Panc1 (cell line): Measurements from ENCODE around the gene IGSF9. TPM values are rescaled to one million over a fixed set of nuclear protein-coding genes. Genes with fewer than 3 reads are reported as not detected.

Experiments
- ATAC-seq: fragments of 200-7000 bp; cut with Tn5 transposase; 2 replicates; pipeline ENCODE4 v1.9.1; 2020; ENCODE audit warnings: mild to moderate bottlenecking, moderate library complexity
- BruUV-seq: library from RNA; stranded (reverse); fragments of 400-500 nt; replicated peaks from 2 replicates; lab custom pipeline; 2021; lab: Mats Ljungman, UMichigan
- CTCF ChIA-PET: fragments of 300-600 bp; sonication (Branson Sonifier 250); formaldehyde crosslinking; loops from one replicate; lab custom pipeline; 2022; ENCODE audit warnings: antibody characterized with exemption; lab: Charles Lee
- POLR2A ChIA-PET: fragments of 300-600 bp; sonication (Branson Sonifier 250); formaldehyde crosslinking; loops from one replicate; lab custom pipeline; 2022; ENCODE audit warnings: antibody characterized with exemption; lab: Charles Lee
- DNase-seq: peaks from one replicate; pipeline ENCODE4 v3.0.0-alpha.2; 2010; ENCODE audit warnings: low read depth, low spot score
- H3K27ac ChIP-seq: 2 replicates; pipeline ENCODE4 v1.5.1; 2011; ENCODE audit warnings: mild to moderate bottlenecking, low read length, inconsistent platforms
- H3K27me3 ChIP-seq: fragments of 200-500 bp; sonication (Bioruptor generic); 2 replicates; pipeline ENCODE4 v1.6.0; 2014; ENCODE audit warnings: low read length, inconsistent platforms; ENCODE audit not compliant: control insufficient read depth, insufficient read depth
- H3K36me3 ChIP-seq: fragments of 200-500 bp; sonication (Bioruptor generic); 2 replicates; pipeline ENCODE4 v1.5.1; 2014; ENCODE audit warnings: inconsistent platforms, mild to moderate bottlenecking, low read length, moderate library complexity; ENCODE audit not compliant: control insufficient read depth, insufficient read depth
- H3K4me1 ChIP-seq: 2 replicates; pipeline ENCODE4 v1.5.1; 2011; ENCODE audit warnings: inconsistent platforms, mild to moderate bottlenecking, low read length, moderate library complexity; ENCODE audit not compliant: control insufficient read depth, insufficient read depth
- H3K4me3 ChIP-seq, 2 experiments: 2 replicates each; pipeline ENCODE4 v1.5.1; 2011 to 2012; ENCODE audit warnings: low read depth in 2 of 2, low read length in 2 of 2, mild to moderate bottlenecking in 2 of 2, inconsistent platforms in 1 of 2, moderate library complexity in 1 of 2
- H3K9me3 ChIP-seq: fragments of 200-500 bp; sonication (Bioruptor generic); 2 replicates; pipeline ENCODE4 v1.5.1; 2014; ENCODE audit warnings: low read depth, mild to moderate bottlenecking, inconsistent platforms, low read length, moderate library complexity; ENCODE audit not compliant: control insufficient read depth, insufficient read depth
- CTCF ChIP-seq: fragments of 450-650 bp; IDR thresholded peaks from 2 replicates; pipeline ENCODE4 v1.5.1; 2017; ENCODE audit warnings: mild to moderate bottlenecking
- POLR2AphosphoS5 ChIP-seq: IDR thresholded peaks from 2 replicates; pipeline ENCODE4 v1.6.1; 2012; ENCODE audit warnings: mild to moderate bottlenecking, low read depth, low read length, moderate library complexity
- SIN3A ChIP-seq: IDR thresholded peaks from 2 replicates; pipeline ENCODE4 v1.6.1; 2012; ENCODE audit warnings: low read depth, mild to moderate bottlenecking, low read length, moderate library complexity, borderline replicate concordance; ENCODE audit not compliant: insufficient read depth
- TCF7L2 ChIP-seq: IDR thresholded peaks from 2 replicates; pipeline ENCODE4 v1.6.1; 2011; ENCODE audit warnings: mild to moderate bottlenecking, low read depth, low read length, inconsistent platforms
- in situ Hi-C: cut with HindIII; loops from 2 replicates; pipeline ENCODE4 v1.10.0; 2016; ENCODE audit warnings: low sequenced_read_pairs, low pct_unique_long_range_greater_than_20kb
- intact Hi-C: fragments of 100-400 bp; cut with micrococcal nuclease; formaldehyde crosslinking; loops from one replicate; pipeline ENCODE4 v1.10.0; 2022; ENCODE audit not compliant: unreplicated experiment
- total RNA-seq: library from RNA; stranded (reverse); gene quantifications from one replicate; pipeline ENCODE4 v1.2.1, GENCODE V29; 2021; ENCODE audit not compliant: unreplicated experiment
- TF ChIP-seq, protein P1 (sequence below), 2 experiments: IDR thresholded peaks; 2 replicates each; pipeline ENCODE4 v1.6.1; 2011 to 2012; ENCODE audit warnings: low read depth in 2 of 2, control low read depth in 1 of 2, low read length in 1 of 2, mild to moderate bottlenecking in 1 of 2, moderate library complexity in 1 of 2; ENCODE audit not compliant: insufficient read depth in 1 of 2

IGSF9 gene
- total RNA-seq, 1 experiment from 2014 or later = 0.51 TPM

DNA sequence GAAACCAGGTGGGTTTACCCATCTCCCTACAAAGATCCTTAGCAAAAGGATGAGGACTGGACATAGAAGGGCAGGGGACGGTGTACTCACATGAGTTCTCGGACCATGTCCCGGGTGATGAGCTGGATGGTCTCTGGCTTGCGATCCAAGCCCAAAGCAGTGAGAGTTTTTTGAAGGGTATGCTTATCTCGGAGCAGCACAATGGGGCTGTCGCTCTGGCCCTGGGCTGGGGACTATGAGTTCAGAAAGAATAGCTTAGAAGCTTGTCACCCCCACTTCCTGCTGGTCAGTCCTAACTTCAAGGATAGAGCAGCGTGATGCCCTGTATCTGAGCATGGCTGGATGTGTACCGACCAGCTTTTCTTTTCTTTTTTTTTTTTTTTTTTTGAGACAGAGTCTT, 55.0 kb downstream of the IGSF9 start:
- BruUV-seq = no TSS peak

DNA sequence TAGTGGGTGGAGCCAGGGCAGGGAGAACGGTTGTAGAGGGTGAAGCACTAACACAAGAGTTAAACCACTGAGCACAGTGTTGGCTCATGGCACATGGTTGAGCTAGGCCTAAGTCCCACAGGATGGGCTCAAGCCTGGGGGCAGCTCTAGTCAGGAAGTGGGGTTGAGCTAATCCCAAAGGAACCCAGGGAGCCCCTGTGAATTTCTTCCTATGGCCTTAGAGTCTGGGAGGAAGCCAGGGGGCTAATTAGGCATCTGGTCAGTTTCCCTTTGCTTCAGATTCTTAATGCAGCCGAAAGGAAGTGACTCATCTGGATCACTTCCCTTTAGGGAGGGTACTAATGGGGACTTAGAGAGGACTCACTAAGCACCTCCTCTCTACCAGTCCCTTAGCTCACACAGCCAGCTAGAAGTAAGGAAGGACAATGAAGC, 55.6 kb downstream of the IGSF9 start:
- ChIA-PET CTCF (interaction anchor here (0.6 to 2.5 kb wide), 4 partner anchors 91 to 728 kb away, joined by 3 to 13 read pairs (median 4); partner anchors contain the start of gene DUSP23), POLR2A (interaction anchor here (0.6 kb wide), 1 partner anchor 729 kb away, joined by 3 read pairs; no protein-coding TSS in a partner anchor)
- no peak for TF ChIP-seq TCF7L2
- TF ChIP-seq SIN3A = no peak
- no peak for TF ChIP-seq CTCF
- TF ChIP-seq POLR2AphosphoS5 = no peak
- TF ChIP-seq, protein P1, sequence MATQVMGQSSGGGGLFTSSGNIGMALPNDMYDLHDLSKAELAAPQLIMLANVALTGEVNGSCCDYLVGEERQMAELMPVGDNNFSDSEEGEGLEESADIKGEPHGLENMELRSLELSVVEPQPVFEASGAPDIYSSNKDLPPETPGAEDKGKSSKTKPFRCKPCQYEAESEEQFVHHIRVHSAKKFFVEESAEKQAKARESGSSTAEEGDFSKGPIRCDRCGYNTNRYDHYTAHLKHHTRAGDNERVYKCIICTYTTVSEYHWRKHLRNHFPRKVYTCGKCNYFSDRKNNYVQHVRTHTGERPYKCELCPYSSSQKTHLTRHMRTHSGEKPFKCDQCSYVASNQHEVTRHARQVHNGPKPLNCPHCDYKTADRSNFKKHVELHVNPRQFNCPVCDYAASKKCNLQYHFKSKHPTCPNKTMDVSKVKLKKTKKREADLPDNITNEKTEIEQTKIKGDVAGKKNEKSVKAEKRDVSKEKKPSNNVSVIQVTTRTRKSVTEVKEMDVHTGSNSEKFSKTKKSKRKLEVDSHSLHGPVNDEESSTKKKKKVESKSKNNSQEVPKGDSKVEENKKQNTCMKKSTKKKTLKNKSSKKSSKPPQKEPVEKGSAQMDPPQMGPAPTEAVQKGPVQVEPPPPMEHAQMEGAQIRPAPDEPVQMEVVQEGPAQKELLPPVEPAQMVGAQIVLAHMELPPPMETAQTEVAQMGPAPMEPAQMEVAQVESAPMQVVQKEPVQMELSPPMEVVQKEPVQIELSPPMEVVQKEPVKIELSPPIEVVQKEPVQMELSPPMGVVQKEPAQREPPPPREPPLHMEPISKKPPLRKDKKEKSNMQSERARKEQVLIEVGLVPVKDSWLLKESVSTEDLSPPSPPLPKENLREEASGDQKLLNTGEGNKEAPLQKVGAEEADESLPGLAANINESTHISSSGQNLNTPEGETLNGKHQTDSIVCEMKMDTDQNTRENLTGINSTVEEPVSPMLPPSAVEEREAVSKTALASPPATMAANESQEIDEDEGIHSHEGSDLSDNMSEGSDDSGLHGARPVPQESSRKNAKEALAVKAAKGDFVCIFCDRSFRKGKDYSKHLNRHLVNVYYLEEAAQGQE (IDR thresholded peaks at IDR 0.05; ENCODE audit: insufficient read depth in 1 of 2, low read depth in 2 of 2, low read length in 1 of 2) = no peak
- ATAC-seq = peak; percentile 65; the same call in 1 of the 2 replicates
- in situ Hi-C loops = no loop called here
- BruUV-seq = no TSS peak
- H3K27ac ChIP-seq = no peak overlapping the region
- H3K4me3 ChIP-seq = no peak overlapping the region
- intact Hi-C loops = loop anchor here (5.0 to 10.0 kb wide), 3 partner anchors 108 to 725 kb away; partner anchors contain the start of gene DUSP23
- H3K9me3 ChIP-seq = no peaks in the 10 kb centered on the region
- no peaks in the 10 kb centered on the region for H3K27me3 ChIP-seq
- H3K36me3 ChIP-seq = no peaks in the 10 kb centered on the region
- no peaks in the 10 kb centered on the region for H3K4me1 ChIP-seq
- no peak for DNase-seq

More for the DNA sequence above, 55.0 kb downstream of the IGSF9 start:
- no peaks in the 10 kb centered on the region for H3K27me3 ChIP-seq
- no peak for ATAC-seq
- ChIA-PET CTCF (interaction anchor here (0.6 to 2.5 kb wide), 5 partner anchors 92 to 729 kb away, joined by 3 to 16 read pairs (median 5); partner anchors contain the start of gene DUSP23), POLR2A (interaction anchor here (0.6 kb wide), 1 partner anchor 730 kb away, joined by 3 read pairs; no protein-coding TSS in a partner anchor)
- H3K4me1 ChIP-seq = no peaks in the 10 kb centered on the region
- no peak overlapping the region for H3K27ac ChIP-seq
- H3K9me3 ChIP-seq = no peaks in the 10 kb centered on the region
- in situ Hi-C loops (no loop called here), intact Hi-C loops (loop anchor here (5.0 to 10.0 kb wide), 3 partner anchors 108 to 726 kb away; partner anchors contain the start of gene DUSP23)
- H3K36me3 ChIP-seq = no peaks in the 10 kb centered on the region
- TF ChIP-seq SIN3A (no peak), POLR2AphosphoS5 (no peak), TCF7L2 (no peak), CTCF (no peak)
- TF ChIP-seq, protein P1 (IDR thresholded peaks at IDR 0.05; ENCODE audit: insufficient read depth in 1 of 2, low read depth in 2 of 2, low read length in 1 of 2) = no peak
- DNase-seq = no peak
- no peak overlapping the region for H3K4me3 ChIP-seq
